Liver (tissue), 9 donors: ENCODE data around the gene VAPB. TPM values are rescaled to one million over a fixed set of nuclear protein-coding genes. Genes with fewer than 3 reads are reported as not detected.

Experiments used
- DNase-seq: peaks from one replicate; pipeline ENCODE4 v3.0.0-alpha.2; 2017; ENCODE audit warnings: low spot score
- H3K27ac ChIP-seq, 2 donors: one replicate each; pipeline ENCODE4 v1.7.0; 2013; ENCODE audit warnings: inconsistent platforms in 2 of 2, low read length in 2 of 2, control low read depth in 1 of 2, low read depth in 1 of 2, mild to moderate bottlenecking in 1 of 2
- H3K27me3 ChIP-seq, 4 donors: one replicate each; pipeline versions ENCODE4 v1.6.1 to v1.7.0; 2013; ENCODE audit warnings: low read length in 3 of 4, inconsistent platforms in 1 of 4, mild to moderate bottlenecking in 1 of 4, moderate library complexity in 1 of 4; ENCODE audit not compliant: control insufficient read depth in 4 of 4, insufficient read depth in 4 of 4
- H3K36me3 ChIP-seq, 4 donors: one replicate each; pipeline versions ENCODE4 v1.6.1 to v1.7.0; 2013; ENCODE audit warnings: low read length in 3 of 4, mild to moderate bottlenecking in 3 of 4, low read depth in 1 of 4, moderate library complexity in 1 of 4; ENCODE audit not compliant: control insufficient read depth in 4 of 4, insufficient read depth in 3 of 4
- H3K4me1 ChIP-seq, 4 donors: one replicate each; pipeline versions ENCODE4 v1.6.1 to v1.7.0; 2013; ENCODE audit warnings: low read length in 3 of 4, mild to moderate bottlenecking in 3 of 4, moderate library complexity in 1 of 4; ENCODE audit not compliant: control insufficient read depth in 4 of 4, insufficient read depth in 4 of 4
- H3K4me3 ChIP-seq, 3 donors: one replicate each; pipeline versions ENCODE4 v1.6.1 to v1.7.0; 2013; ENCODE audit warnings: low read length in 3 of 3, control low read depth in 1 of 3, low read depth in 1 of 3, mild to moderate bottlenecking in 1 of 3
- H3K9ac ChIP-seq, 2 donors: one replicate each; pipeline ENCODE4 v1.7.0; 2013; ENCODE audit warnings: low read length in 2 of 2, mild to moderate bottlenecking in 2 of 2, moderate library complexity in 2 of 2, control low read depth in 1 of 2, low read depth in 1 of 2
- H3K9me3 ChIP-seq, 4 donors: one replicate each; pipeline versions ENCODE4 v1.6.1 to v1.7.0; 2013; ENCODE audit warnings: low read length in 3 of 4; ENCODE audit not compliant: control insufficient read depth in 4 of 4
- ATF3 ChIP-seq: IDR thresholded peaks from 2 replicates; pipeline ENCODE4 v1.6.1; 2016; ENCODE audit warnings: antibody characterized with exemption
- CTCF ChIP-seq: fragments of 150-350 bp; IDR thresholded peaks from 2 replicates; pipeline ENCODE4 v1.5.1; 2017; ENCODE audit warnings: improper control_type of control experiment, low read depth, low read length; ENCODE audit not compliant: missing input control
- EGR1 ChIP-seq, 2 donors: IDR thresholded peaks; 2 replicates each; pipeline ENCODE4 v1.6.1; 2016 to 2018; ENCODE audit warnings: antibody characterized with exemption in 2 of 2, low read depth in 2 of 2
- FOXA2 ChIP-seq: IDR thresholded peaks from 2 replicates; pipeline ENCODE4 v1.6.1; 2016; ENCODE audit warnings: antibody characterized with exemption
- HNF4A ChIP-seq, 2 donors: conservative IDR thresholded peaks; 2 replicates each; pipeline ENCODE4 v1.6.1; 2016; ENCODE audit warnings: antibody characterized with exemption in 2 of 2, mild to moderate bottlenecking in 2 of 2
- HNF4G ChIP-seq: IDR thresholded peaks from 2 replicates; pipeline ENCODE4 v1.6.1; 2016; ENCODE audit warnings: antibody characterized with exemption
- JUND ChIP-seq, 2 donors: IDR thresholded peaks; 2 replicates each; pipeline ENCODE4 v1.6.1; 2016; ENCODE audit warnings: antibody characterized with exemption in 2 of 2
- MAX ChIP-seq: IDR thresholded peaks from 2 replicates; pipeline ENCODE4 v1.6.1; 2016; ENCODE audit warnings: antibody characterized with exemption
- NR2F2 ChIP-seq: IDR thresholded peaks from 2 replicates; pipeline ENCODE4 v1.6.1; 2016; ENCODE audit warnings: antibody characterized with exemption
- REST ChIP-seq: IDR thresholded peaks from 2 replicates; pipeline ENCODE4 v1.6.1; 2016; ENCODE audit warnings: antibody characterized with exemption, mild to moderate bottlenecking
- RXRA ChIP-seq, 2 donors: IDR thresholded peaks; 2 replicates each; pipeline ENCODE4 v1.6.1; 2017 to 2018; ENCODE audit warnings: antibody characterized with exemption in 2 of 2, mild to moderate bottlenecking in 1 of 2
- TAF1 ChIP-seq: conservative IDR thresholded peaks from 2 replicates; pipeline ENCODE4 v1.6.1; 2016; ENCODE audit warnings: antibody characterized with exemption, mild to moderate bottlenecking
- YY1 ChIP-seq: IDR thresholded peaks from 2 replicates; pipeline ENCODE4 v1.6.1; 2016; ENCODE audit warnings: antibody characterized with exemption, mild to moderate bottlenecking
- ZBTB33 ChIP-seq: IDR thresholded peaks from 2 replicates; pipeline ENCODE4 v1.6.1; 2016; ENCODE audit warnings: antibody characterized with exemption
- WGBS: extraction: QIAGEN DNeasy Blood & Tissue Kit; methylation state at CpG from one replicate; pipeline ENCODE4 v1.1.7; 2013; 5-methylcytosine and 5-hydroxymethylcytosine counted together
- polyA plus RNA-seq, 2 donors: library from polyadenylated mRNA; stranded (reverse) in 1 of 2; unstranded in 1 of 2; fragments of 200-250 nt in 1 of 2; fragments of >200 nt in 1 of 2; fragmentation: Nextera tagmentation in 1 of 2; extraction: Ambion mirVana in 1 of 2; gene quantifications; one replicate each; pipeline versions ENCODE4 v1.2.1 to v1.2.3, GENCODE V29; 2013 to 2015
- total RNA-seq, 2 donors: library from RNA; depleted of rRNA; stranded (reverse); fragments of >200 nt; gene quantifications; one replicate each; pipeline ENCODE4 v1.2.3, GENCODE V29; 2014
- donor health status: healthy.
- donor health status: healthy.
- donor health status: healthy.
- donor health status: healthy.
- donor health status: healthy.

The VAPB gene
- total and polyA plus RNA-seq, 4 donors, result 12.2 to 21.7 (median 18.5) TPM

GRCh38 chr20:58359441-58359840 is 29.6 kb upstream of the VAPB start:
- DNase-seq, result no peak

GRCh38 chr20:58360936-58361335 is 28.1 kb upstream of the VAPB start:
- no peak overlapping the region for H3K27ac ChIP-seq
- TF ChIP-seq FOXA2 (no peak), HNF4G (no peak), REST (no peak), HNF4A (conservative IDR thresholded peaks at IDR 0.05) (no peak), RXRA (IDR thresholded peaks at IDR 0.05) (no peak), ZBTB33 (no peak), NR2F2 (no peak)

More at GRCh38 chr20:58359441-58359840, 29.6 kb upstream of the VAPB start:
- 89% methylated on average over 8 of the region's 8 CpGs for WGBS
- TF ChIP-seq RXRA (IDR thresholded peaks at IDR 0.05) (no peak), TAF1 (no peak), ATF3 (no peak), JUND (IDR thresholded peaks at IDR 0.05) (no peak), CTCF (no peak), MAX (no peak), EGR1 (IDR thresholded peaks at IDR 0.05; ENCODE audit: low read depth in 2 of 2) (no peak), YY1 (no peak), REST (no peak), FOXA2 (no peak), HNF4A (conservative IDR thresholded peaks at IDR 0.05) (no peak)
- Histone ChIP-seq H3K27ac (no peak overlapping the region), H3K9ac (no peak overlapping the region), H3K4me1 (no peaks in the 10 kb centered on the region), H3K4me3 (no peak overlapping the region), H3K27me3 (no peaks in the 10 kb centered on the region), H3K9me3 (no peaks in the 10 kb centered on the region), H3K36me3 (peaks cover 1 to 25% (median 16%) of the 10 kb centered on the region in 4 donors)

More at GRCh38 chr20:58360936-58361335, 28.1 kb upstream of the VAPB start:
- no peaks in the 10 kb centered on the region for H3K4me1 ChIP-seq
- no peak overlapping the region for H3K4me3 ChIP-seq
- peaks cover 0 to 22% (median 15%) of the 10 kb centered on the region in 4 donors for H3K36me3 ChIP-seq
- H3K9ac ChIP-seq, result no peak overlapping the region
- H3K27me3 ChIP-seq, result no peaks in the 10 kb centered on the region
- H3K9me3 ChIP-seq, result no peaks in the 10 kb centered on the region
- DNase-seq, result no peak
